NB4 (cell line): ENCODE measurements around the gene NTNG1.

ENCODE experiments used
- DNase-seq: peaks from one replicate; pipeline ENCODE4 v3.0.0; 2010; ENCODE audit warnings: low read depth
- H3K4me3 ChIP-seq: one replicate; pipeline ENCODE4 v1.5.1; 2011; ENCODE audit warnings: mild to moderate bottlenecking, low read depth, low read length, moderate library complexity
- MAX ChIP-seq: IDR thresholded peaks from 2 replicates; pipeline ENCODE4 v1.6.1; 2011; ENCODE audit warnings: low read depth, low read length
- MYC ChIP-seq: IDR thresholded peaks from 2 replicates; pipeline ENCODE4 v1.6.1; 2011; ENCODE audit warnings: low read depth, low read length
- POLR2A ChIP-seq: IDR thresholded peaks from 2 replicates; pipeline ENCODE4 v1.6.1; 2011; ENCODE audit warnings: mild to moderate bottlenecking; ENCODE audit not compliant: insufficient read length; ENCODE audit errors: extremely low read depth
- TF ChIP-seq, protein P1 (sequence below): IDR thresholded peaks from one replicate; pipeline ENCODE4 v1.5.1; 2012; ENCODE audit warnings: low read depth, low read length

The NTNG1 gene

DNA sequence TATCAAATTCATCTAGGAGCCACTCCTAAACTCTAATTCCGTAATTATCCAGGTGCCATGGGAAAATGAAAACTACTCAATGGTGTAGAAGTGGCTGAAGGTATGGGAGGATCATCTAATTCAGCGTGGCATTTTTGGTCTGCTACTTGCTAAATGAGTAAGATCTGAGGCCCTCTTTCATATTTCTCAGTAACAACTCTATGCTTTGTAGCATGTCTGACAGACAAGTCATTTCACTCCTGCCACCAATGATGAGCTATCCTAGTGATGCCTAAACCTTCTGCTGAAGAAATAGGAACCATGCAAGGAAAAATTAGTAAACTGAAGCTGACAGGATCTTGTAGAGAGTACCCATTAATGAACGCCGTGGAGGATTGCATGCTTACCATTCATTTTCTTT lies 145.3 kb downstream of the NTNG1 start:
- H3K4me3 ChIP-seq: no peak overlapping the region
- DNase-seq: no peak
- TF ChIP-seq MYC: no peak
- TF ChIP-seq POLR2A: no peak
- TF ChIP-seq, protein P1, sequence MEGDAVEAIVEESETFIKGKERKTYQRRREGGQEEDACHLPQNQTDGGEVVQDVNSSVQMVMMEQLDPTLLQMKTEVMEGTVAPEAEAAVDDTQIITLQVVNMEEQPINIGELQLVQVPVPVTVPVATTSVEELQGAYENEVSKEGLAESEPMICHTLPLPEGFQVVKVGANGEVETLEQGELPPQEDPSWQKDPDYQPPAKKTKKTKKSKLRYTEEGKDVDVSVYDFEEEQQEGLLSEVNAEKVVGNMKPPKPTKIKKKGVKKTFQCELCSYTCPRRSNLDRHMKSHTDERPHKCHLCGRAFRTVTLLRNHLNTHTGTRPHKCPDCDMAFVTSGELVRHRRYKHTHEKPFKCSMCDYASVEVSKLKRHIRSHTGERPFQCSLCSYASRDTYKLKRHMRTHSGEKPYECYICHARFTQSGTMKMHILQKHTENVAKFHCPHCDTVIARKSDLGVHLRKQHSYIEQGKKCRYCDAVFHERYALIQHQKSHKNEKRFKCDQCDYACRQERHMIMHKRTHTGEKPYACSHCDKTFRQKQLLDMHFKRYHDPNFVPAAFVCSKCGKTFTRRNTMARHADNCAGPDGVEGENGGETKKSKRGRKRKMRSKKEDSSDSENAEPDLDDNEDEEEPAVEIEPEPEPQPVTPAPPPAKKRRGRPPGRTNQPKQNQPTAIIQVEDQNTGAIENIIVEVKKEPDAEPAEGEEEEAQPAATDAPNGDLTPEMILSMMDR: no peak
- TF ChIP-seq MAX: no peak

DNA sequence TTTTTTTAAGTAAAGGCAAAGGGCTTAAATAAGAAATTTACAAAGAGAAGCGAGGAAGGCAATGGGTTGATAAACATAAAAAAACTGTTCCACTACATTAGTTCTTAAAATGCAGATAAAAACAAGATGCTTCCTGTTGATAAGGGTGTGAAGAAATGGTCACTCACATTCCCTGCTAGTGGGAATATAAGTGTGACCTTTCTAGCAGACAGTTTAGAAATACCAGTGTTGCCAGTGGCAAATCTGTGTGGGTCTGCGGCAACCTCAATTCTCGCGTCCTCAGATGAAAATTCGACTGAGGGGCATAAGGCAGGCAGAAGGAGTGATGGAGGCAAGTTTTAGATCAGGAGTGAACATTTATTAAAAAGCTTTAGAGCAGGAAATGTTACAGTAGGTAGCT lies 151.1 kb downstream of the NTNG1 start:
- no peak overlapping the region for H3K4me3 ChIP-seq
- TF ChIP-seq MYC: no peak
- no peak for TF ChIP-seq POLR2A
- no peak for TF ChIP-seq MAX
- TF ChIP-seq, protein P1: no peak
- DNase-seq: no peak

DNA sequence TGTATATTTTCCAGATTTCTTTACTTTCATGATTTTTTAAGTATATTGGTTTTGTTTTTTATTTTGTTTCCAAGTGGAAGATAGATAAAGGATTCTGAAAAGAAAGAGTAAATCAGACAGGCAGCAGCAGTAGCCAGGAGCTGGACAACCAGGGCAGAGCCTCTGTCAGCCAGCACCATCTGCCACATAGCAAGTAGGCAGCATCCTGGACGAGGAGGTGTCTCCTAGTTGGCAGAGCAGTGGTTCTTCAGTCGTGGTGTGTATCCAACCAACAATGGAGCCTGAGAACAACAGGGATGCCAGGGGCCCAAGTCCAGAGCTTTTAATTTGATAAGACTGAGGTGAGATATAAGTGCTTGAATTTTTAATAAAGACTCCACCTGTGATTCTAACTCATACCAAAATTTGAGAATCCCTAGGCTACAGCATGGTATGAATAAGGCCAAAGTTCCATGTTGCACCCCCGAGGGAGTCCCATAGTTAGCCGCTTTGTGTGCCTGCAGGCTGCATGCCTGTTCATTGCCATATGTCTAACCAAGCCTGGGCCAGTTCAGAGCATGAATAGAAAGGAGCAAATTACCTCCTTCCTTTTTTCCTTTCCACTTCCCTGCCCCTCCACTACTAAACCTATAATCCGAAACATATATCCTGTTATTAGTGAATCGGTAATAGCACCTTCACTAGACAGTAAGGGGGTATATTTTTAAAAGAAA lies 153.2 kb downstream of the NTNG1 start:
- H3K4me3 ChIP-seq: no peak overlapping the region
- no peak for TF ChIP-seq MAX
- no peak for TF ChIP-seq MYC
- no peak for TF ChIP-seq POLR2A
- TF ChIP-seq, protein P1: no peak
- no peak for DNase-seq

GRCh38 chr1:107294686-107295085 lies 153.8 kb downstream of the NTNG1 start:
- TF ChIP-seq, protein P1: no peak
- TF ChIP-seq POLR2A: no peak
- no peak for TF ChIP-seq MAX
- TF ChIP-seq MYC: no peak
- no peak for DNase-seq
- no peak overlapping the region for H3K4me3 ChIP-seq

DNA sequence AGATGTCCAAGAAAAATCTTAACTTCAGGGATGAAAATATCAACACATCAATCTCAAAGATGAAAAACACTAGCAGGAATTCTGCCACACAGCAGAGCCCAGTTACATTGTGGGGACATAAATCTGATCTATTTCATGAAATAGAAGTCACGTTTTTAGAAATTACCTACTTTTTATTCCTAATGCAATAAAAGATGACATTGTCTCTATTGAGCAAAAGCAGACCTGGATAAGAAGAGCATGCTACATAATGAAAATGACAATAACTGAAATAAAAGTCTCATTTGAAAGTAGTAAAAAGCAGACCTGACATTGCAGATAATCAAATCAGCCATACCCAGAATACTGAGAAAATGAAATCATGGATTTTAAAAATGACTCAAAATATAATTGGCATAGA lies 156.8 kb downstream of the NTNG1 start:
- no peak overlapping the region for H3K4me3 ChIP-seq
- no peak for DNase-seq
- TF ChIP-seq MYC (no peak), POLR2A (no peak), MAX (no peak)
- TF ChIP-seq, protein P1: no peak

DNA sequence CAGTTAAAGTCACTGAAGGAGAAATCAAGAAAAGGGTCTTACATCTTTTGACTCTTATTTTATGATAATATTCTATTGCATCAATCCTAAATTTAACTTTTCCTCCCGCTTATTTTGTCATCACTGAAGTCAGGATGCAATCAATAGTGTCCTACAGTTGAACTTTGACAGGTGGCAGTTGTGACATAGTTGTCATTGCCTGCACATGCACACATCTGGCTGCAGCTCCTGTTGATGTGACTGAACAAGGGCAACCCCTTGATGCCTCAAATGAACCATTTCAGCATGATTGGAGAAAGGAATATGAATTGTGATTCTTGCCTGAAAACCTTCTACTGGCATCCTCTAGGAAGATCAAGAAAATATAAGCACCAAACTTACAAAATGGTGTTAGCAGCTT lies 157.7 kb downstream of the NTNG1 start:
- no peak for TF ChIP-seq MAX
- TF ChIP-seq, protein P1: no peak
- no peak for TF ChIP-seq POLR2A
- no peak for TF ChIP-seq MYC
- H3K4me3 ChIP-seq: no peak overlapping the region
- no peak for DNase-seq
